GM19328 (cell line): ENCODE results near the gene CACNA1C.

Source experiments
- ATAC-seq: cut with Tn5 transposase; IDR thresholded peaks from one replicate; pipeline ENCODE4 v1.9.1; 2021; ENCODE audit warnings: mild to moderate bottlenecking, moderate library complexity; ENCODE audit not compliant: unreplicated experiment

CACNA1C gene

GRCh38 chr12:2535583-2536204 is 482.9 kb downstream of the CACNA1C start:
- ATAC-seq = no peak

DNA sequence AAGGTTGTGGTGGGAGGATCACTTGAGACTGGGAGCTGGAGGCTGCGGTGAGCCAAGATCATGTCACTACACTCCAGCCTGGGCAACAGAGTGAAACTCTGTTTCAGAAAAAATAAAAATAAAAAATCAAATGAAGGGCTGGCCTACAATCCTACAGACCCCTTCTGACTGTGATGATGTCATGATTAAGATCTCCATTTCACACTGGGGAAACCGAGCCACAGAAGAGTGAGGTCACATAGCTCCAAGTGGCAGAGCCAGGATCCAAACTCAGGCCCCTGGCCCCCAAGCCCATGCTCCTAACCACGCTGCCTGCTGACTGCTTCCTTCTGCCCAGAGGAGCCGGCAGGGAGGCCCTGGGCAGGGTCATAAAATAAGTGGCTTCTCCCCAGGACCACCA is 483.9 kb downstream of the CACNA1C start:
- no peak for ATAC-seq

- ATAC-seq = no peak
Measured at GRCh38 chr12:2537868-2538541, 485.2 kb downstream of the CACNA1C start.

- no peak for ATAC-seq
Measured at GRCh38 chr12:2539938-2540337, 487.2 kb downstream of the CACNA1C start.

DNA sequence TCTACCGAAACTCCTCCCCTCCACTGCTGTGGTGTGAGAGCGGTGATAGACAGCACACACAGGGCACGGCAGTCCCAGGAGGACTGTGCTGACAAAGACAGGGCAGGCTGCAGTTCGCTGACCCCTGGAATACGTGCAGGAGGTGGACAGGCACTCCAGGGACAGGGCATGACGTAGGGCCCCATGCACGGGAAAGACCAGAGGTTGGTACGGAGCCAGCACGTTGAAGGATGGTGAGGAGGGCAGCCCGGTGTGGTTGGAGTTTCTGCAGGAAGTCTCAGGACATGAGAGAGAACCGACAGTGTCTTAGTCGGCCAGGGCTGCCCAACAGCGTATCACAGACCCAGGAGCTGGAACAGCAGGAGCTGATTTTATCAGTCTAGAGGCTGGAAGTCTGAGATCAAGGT is 487.8 kb downstream of the CACNA1C start:
- ATAC-seq = no peak

- no peak for ATAC-seq
Measured at GRCh38 chr12:2541631-2542204, 488.9 kb downstream of the CACNA1C start.

DNA sequence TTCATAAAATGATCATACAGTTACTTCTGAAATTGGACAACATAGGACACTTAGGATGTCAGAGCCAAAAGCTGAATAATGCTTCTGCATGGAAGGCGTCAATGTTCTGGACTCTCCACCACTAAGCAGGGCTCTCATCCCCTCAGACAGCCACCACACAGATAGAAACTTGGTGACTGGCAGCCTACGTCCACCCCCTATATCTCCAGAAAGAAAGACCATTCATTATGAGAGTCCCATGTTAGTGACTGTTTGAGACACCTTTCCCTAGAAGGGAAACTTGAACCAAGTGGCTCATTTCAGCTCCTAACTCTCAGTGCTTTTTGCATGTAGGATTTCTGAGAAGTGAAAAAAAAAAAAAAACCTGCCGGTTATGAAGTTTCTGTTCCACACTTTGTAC is 491.0 kb downstream of the CACNA1C start:
- ATAC-seq = no peak

DNA sequence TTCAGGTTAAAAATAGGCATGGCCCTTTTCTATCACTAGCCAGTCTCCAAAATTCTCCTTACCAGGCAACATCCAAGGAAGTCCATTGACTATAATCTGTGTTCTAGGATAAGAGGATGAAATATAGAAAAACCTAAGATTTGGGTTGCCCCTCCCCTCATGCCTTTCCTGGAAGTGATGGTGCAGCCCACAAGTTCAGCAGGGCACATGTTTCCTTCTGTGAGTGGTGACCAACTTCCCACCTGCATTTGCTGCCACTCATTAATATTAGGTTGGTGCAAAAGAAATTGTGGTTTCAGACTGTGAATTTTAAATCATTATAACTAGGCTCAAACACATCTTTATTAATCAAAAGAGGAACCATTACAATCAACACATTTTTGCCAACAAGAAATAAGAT is 491.4 kb downstream of the CACNA1C start:
- no peak for ATAC-seq

DNA sequence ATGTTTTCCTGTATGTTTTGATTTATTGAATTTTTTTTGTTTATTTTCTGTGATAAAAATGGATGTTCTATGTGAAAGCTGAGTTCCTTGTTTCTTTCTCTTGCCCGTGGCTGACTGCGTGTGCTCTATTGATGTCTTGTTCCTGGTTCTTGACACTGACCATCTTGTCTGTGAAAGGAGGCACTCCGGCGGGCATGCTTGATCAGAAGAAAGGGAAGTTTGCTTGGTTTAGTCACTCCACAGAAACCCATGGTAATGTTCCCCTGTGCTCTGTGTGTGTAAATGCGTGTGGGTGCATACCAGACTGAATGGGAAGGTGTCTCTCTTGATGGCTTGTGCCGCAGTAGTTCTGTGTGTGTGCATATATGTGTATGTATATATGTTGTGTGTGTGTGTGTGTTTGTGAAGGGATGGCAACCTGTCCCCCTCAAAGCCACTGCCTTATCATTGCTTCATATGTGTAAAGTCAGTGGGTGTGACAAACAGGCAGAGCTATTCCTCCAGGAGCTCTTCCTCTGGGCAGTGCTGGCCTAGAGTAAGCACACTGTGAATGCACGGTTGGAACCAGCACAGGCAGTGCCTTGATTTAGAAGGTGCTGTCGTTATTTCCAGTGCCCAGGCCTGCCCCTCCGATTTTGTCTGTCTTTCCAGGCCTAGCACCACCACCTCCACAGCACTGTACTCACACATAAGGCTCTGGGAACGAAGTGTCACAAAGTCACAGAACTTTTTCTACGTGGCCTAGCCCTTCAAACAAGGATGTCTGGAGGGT is 494.7 kb downstream of the CACNA1C start:
- no peak for ATAC-seq

- no peak for ATAC-seq
Measured at GRCh38 chr12:2548081-2548480, 495.3 kb downstream of the CACNA1C start.

GRCh38 chr12:2550561-2551411 is 498.0 kb downstream of the CACNA1C start:
- no peak for ATAC-seq

DNA sequence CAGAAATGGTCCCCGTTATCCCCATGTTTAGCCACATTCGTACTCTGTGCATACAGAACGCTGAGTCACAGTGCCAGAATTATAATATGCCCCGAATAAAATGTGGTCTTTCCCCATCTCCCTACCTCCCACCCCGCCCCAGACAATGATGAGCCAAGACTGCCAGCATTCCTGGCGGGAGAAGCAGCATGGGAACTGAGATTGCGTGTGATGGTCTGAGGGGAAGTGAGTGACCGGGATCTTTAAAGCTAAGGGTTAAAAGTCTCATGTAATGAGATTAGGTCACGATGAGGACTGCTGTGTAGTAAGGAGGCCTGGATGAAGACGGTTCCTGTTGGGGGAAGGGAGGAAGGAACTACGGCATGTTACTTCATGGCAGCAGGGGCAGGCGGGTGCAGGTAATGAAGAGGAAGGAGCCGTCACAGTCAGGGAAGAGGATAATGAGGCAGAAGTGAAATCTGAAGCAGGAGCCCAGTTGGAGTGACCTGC is 498.7 kb downstream of the CACNA1C start:
- ATAC-seq = no peak

DNA sequence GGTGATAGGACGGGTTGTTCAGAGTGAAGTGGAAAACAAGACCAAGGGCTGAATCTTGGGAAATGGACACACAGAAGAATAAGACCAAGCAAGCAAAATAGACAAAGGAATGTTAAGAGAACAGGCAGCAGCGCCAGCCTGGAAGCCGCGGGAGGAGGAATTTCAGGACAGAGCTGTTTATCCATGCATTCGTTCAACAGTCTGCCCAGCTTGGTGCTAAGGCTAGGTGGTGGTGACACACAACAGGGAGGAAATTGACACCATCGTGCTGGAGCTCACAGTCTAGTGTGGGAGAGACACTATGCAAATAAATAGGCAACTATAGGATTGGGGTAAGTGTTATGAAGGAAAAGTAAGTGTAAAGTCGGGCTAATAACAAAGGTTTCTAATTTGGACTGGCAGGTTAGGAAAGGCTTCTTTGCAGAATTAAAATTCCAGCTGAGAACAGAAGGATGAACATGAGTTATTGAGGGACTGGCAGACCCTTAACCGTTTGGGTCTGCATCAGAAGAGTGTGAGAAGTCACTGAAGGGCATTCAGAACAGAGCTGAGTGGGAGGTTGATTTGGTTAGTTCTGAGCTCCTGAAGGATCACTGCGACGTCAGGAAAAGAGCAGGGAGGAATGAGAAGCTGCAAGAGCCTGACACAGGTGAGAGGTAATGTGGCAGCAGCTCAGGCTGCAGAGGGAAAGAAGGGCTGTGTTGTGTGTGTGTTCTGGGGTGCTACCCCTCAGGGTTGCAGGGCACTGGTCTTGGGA is 499.4 kb downstream of the CACNA1C start:
- no peak for ATAC-seq

GRCh38 chr12:2553388-2554126 is 500.8 kb downstream of the CACNA1C start:
- ATAC-seq = no peak

GRCh38 chr12:2555487-2556082 is 502.8 kb downstream of the CACNA1C start:
- ATAC-seq = no peak

GRCh38 chr12:2557597-2557996 is 504.8 kb downstream of the CACNA1C start:
- no peak for ATAC-seq

GRCh38 chr12:2559931-2560330 is 507.1 kb downstream of the CACNA1C start:
- ATAC-seq = no peak

GRCh38 chr12:2560356-2560755 is 507.6 kb downstream of the CACNA1C start:
- ATAC-seq = no peak

GRCh38 chr12:2561367-2561766 is 508.6 kb downstream of the CACNA1C start:
- ATAC-seq = no peak
